Peyer's patch (tissue), 4 donors: ENCODE results near the gene SUGCT. TPM values are rescaled to one million over a fixed set of nuclear protein-coding genes. Genes with fewer than 3 reads are reported as not detected.

Experiments used
- DNase-seq, 3 donors: peaks; one replicate each; pipeline ENCODE4 v3.0.0-alpha.2; 2017 to 2019
- H3K27ac ChIP-seq, 4 donors: fragments of 200-600 bp; sonication (generic); one replicate each; pipeline ENCODE4 v1.5.1; 2016 to 2019
- H3K27me3 ChIP-seq, 2 donors: fragments of 200-600 bp; sonication (generic); one replicate each; pipeline ENCODE4 v1.5.1; 2019
- H3K36me3 ChIP-seq, 3 donors: fragments of 200-600 bp; sonication (generic); one replicate each; pipeline ENCODE4 v1.5.1; 2016 to 2019
- H3K4me1 ChIP-seq, 4 donors: fragments of 200-600 bp; sonication (generic); one replicate each; pipeline ENCODE4 v1.5.1; 2016 to 2019
- H3K4me3 ChIP-seq, 4 donors: fragments of 200-600 bp; sonication (generic); 1 replicate in 3 of 4; 2 replicates in 1 of 4; pipeline ENCODE4 v1.5.1; 2016 to 2019; ENCODE audit warnings: mild to moderate bottlenecking in 1 of 4
- H3K9me3 ChIP-seq, 4 donors: fragments of 200-600 bp; sonication (generic); one replicate each; pipeline ENCODE4 v1.5.1; 2016 to 2019; ENCODE audit warnings: mild to moderate bottlenecking in 1 of 4
- CTCF ChIP-seq, 6 experiments: fragments of 450-650 bp in 4 of 6; fragments of 200-600 bp in 2 of 6; sonication (generic) in 1 of 6; IDR thresholded peaks; one replicate each; pipeline ENCODE4 v1.5.1; 2017 to 2019; ENCODE audit warnings: antibody characterized with exemption in 6 of 6, mild to moderate bottlenecking in 3 of 6, moderate library complexity in 1 of 6
- POLR2A ChIP-seq, 2 donors: fragments of 450-650 bp; IDR thresholded peaks; one replicate each; pipeline ENCODE4 v1.5.1; 2017; ENCODE audit warnings: antibody characterized with exemption in 2 of 2, mild to moderate bottlenecking in 2 of 2, moderate library complexity in 2 of 2
- total RNA-seq, 4 donors: library from RNA; depleted of rRNA; stranded (reverse); fragments of >200 nt; gene quantifications; one replicate each; pipeline ENCODE4 v1.1.0, GENCODE V29; 2016

The SUGCT gene
- total RNA-seq, 4 donors from 2014 or later, result 6.4 to 8.9 (median 8.3) TPM; not detected in 1

GRCh38 chr7:40219917-40220316 is 85.1 kb downstream of the SUGCT start:
- H3K27me3 ChIP-seq, result no peaks in the 10 kb centered on the region
- TF ChIP-seq CTCF (IDR thresholded peaks at IDR 0.05), result no peak
- TF ChIP-seq POLR2A (IDR thresholded peaks at IDR 0.05), result no peak
- no peak overlapping the region for H3K27ac ChIP-seq
- no peak for DNase-seq
- no peaks in the 10 kb centered on the region for H3K9me3 ChIP-seq
- H3K36me3 ChIP-seq, result no peaks in the 10 kb centered on the region
- H3K4me1 ChIP-seq, result no peaks in the 10 kb centered on the region
- H3K4me3 ChIP-seq, result no peak overlapping the region

- no peak for DNase-seq
- no peak overlapping the region for H3K27ac ChIP-seq
- H3K4me1 ChIP-seq, result no peaks in the 10 kb centered on the region
- TF ChIP-seq CTCF (IDR thresholded peaks at IDR 0.05), result no peak
- no peak for TF ChIP-seq POLR2A (IDR thresholded peaks at IDR 0.05)
- H3K27me3 ChIP-seq, result no peaks in the 10 kb centered on the region
- H3K4me3 ChIP-seq, result no peak overlapping the region
- H3K9me3 ChIP-seq, result no peaks in the 10 kb centered on the region
- no peaks in the 10 kb centered on the region for H3K36me3 ChIP-seq
These were observed 85.7 kb downstream of the SUGCT start for GRCh38 chr7:40220421-40220911.

- TF ChIP-seq POLR2A (IDR thresholded peaks at IDR 0.05) (no peak), CTCF (IDR thresholded peaks at IDR 0.05) (no peak)
- H3K27ac ChIP-seq, result no peak overlapping the region
- no peak overlapping the region for H3K4me3 ChIP-seq
- H3K4me1 ChIP-seq, result no peaks in the 10 kb centered on the region
- H3K9me3 ChIP-seq, result no peaks in the 10 kb centered on the region
- no peaks in the 10 kb centered on the region for H3K36me3 ChIP-seq
- no peaks in the 10 kb centered on the region for H3K27me3 ChIP-seq
- no peak for DNase-seq
These were observed 87.0 kb downstream of the SUGCT start for GRCh38 chr7:40221836-40222235.

- no peak for DNase-seq
- TF ChIP-seq CTCF (IDR thresholded peaks at IDR 0.05) (no peak), POLR2A (IDR thresholded peaks at IDR 0.05) (no peak)
- H3K27ac ChIP-seq, result no peak overlapping the region
These were observed 88.8 kb downstream of the SUGCT start for GRCh38 chr7:40223451-40224127.

GRCh38 chr7:40230101-40230500 is 95.3 kb downstream of the SUGCT start:
- TF ChIP-seq CTCF (IDR thresholded peaks at IDR 0.05) (no peak), POLR2A (IDR thresholded peaks at IDR 0.05) (no peak)
- no peak overlapping the region for H3K27ac ChIP-seq
- H3K9me3 ChIP-seq, result no peaks in the 10 kb centered on the region
- DNase-seq, result no peak
- no peak overlapping the region for H3K4me3 ChIP-seq
- H3K4me1 ChIP-seq, result no peaks in the 10 kb centered on the region
- H3K36me3 ChIP-seq, result no peaks in the 10 kb centered on the region
- no peaks in the 10 kb centered on the region for H3K27me3 ChIP-seq

More at GRCh38 chr7:40223451-40224127, 88.8 kb downstream of the SUGCT start:
- Histone ChIP-seq H3K4me3 (no peak overlapping the region), H3K9me3 (no peaks in the 10 kb centered on the region), H3K36me3 (no peaks in the 10 kb centered on the region), H3K27me3 (no peaks in the 10 kb centered on the region), H3K4me1 (no peaks in the 10 kb centered on the region)
